Measurements from ENCODE around the gene COQ10A. TPM values are rescaled to one million over a fixed set of nuclear protein-coding genes. Genes with fewer than 3 reads are reported as not detected.
A peak's percentile ranks its signal among the peaks of the same experiment; 100 is the strongest.

The COQ10A gene
- 21.7 and 25.1 TPM in 2 replicates for total RNA-seq (2014; rRNA removed; shearing (Covaris generic); ENCODE audit: low replicate concordance)

- in situ Hi-C loops (cut with HindIII; ENCODE audit: low pct_unique_long_range_greater_than_20kb, low sequenced_read_pairs) = no loop called here
- peak; percentile 95 for DNase-seq (ENCODE audit: low read depth)
Observed at GRCh38 chr12:56266693-56267442, at the start of gene COQ10A. Gene COQ10A (plus strand): TSS chr12:56266942. CDS start chr12:56267119, 177 bp downstream.

GRCh38 chr12:56219840-56220239, 46.9 kb upstream of the COQ10A start:
- no peak for DNase-seq (ENCODE audit: low read depth)
- in situ Hi-C loops (cut with HindIII; ENCODE audit: low pct_unique_long_range_greater_than_20kb, low sequenced_read_pairs) = no loop called here

GRCh38 chr12:56220611-56221231, 46.0 kb upstream of the COQ10A start:
- DNase-seq (ENCODE audit: low read depth) = no peak
- in situ Hi-C loops (cut with HindIII; ENCODE audit: low pct_unique_long_range_greater_than_20kb, low sequenced_read_pairs) = no loop called here

GRCh38 chr12:56221232-56221756, 45.4 kb upstream of the COQ10A start:
- peak; percentile 45 for DNase-seq (ENCODE audit: low read depth)
- in situ Hi-C loops (cut with HindIII; ENCODE audit: low pct_unique_long_range_greater_than_20kb, low sequenced_read_pairs) = no loop called here

- in situ Hi-C loops (cut with HindIII; ENCODE audit: low pct_unique_long_range_greater_than_20kb, low sequenced_read_pairs) = no loop called here
- DNase-seq (ENCODE audit: low read depth) = peak; percentile 99
Observed at GRCh38 chr12:56221757-56222530, 44.8 kb upstream of the COQ10A start, which contains the start of gene RNF41. Gene RNF41 (minus strand): TSS chr12:56221922. CDS start chr12:56214047, 7,875 bp downstream.

- DNase-seq (ENCODE audit: low read depth) = no peak
- in situ Hi-C loops (cut with HindIII; ENCODE audit: low pct_unique_long_range_greater_than_20kb, low sequenced_read_pairs) = no loop called here
Observed at GRCh38 chr12:56222531-56222895, 44.2 kb upstream of the COQ10A start.

GRCh38 chr12:56223571-56224101, 43.1 kb upstream of the COQ10A start:
- no peak for DNase-seq (ENCODE audit: low read depth)
- in situ Hi-C loops (cut with HindIII; ENCODE audit: low pct_unique_long_range_greater_than_20kb, low sequenced_read_pairs) = no loop called here

GRCh38 chr12:56224102-56224701, 42.5 kb upstream of the COQ10A start, which contains the start of gene NABP2:
Gene NABP2 (plus strand): TSS chr12:56224342. CDS start chr12:56224857, 515 bp downstream.
- in situ Hi-C loops (cut with HindIII; ENCODE audit: low pct_unique_long_range_greater_than_20kb, low sequenced_read_pairs) = no loop called here
- DNase-seq (ENCODE audit: low read depth) = peak; percentile 99

- DNase-seq (ENCODE audit: low read depth) = no peak
- in situ Hi-C loops (cut with HindIII; ENCODE audit: low pct_unique_long_range_greater_than_20kb, low sequenced_read_pairs) = no loop called here
Observed at GRCh38 chr12:56224954-56225353, 41.8 kb upstream of the COQ10A start.

GRCh38 chr12:56229082-56229481, 37.7 kb upstream of the COQ10A start:
- in situ Hi-C loops (cut with HindIII; ENCODE audit: low pct_unique_long_range_greater_than_20kb, low sequenced_read_pairs) = no loop called here
- no peak for DNase-seq (ENCODE audit: low read depth)

GRCh38 chr12:56229916-56230431, 36.8 kb upstream of the COQ10A start, which contains the start of gene SLC39A5:
Gene SLC39A5 (plus strand): TSS chr12:56230051. CDS start chr12:56231275, 1,224 bp downstream.
- in situ Hi-C loops (cut with HindIII; ENCODE audit: low pct_unique_long_range_greater_than_20kb, low sequenced_read_pairs) = no loop called here
- DNase-seq (ENCODE audit: low read depth) = no peak

GRCh38 chr12:56230432-56231183, 36.1 kb upstream of the COQ10A start:
- in situ Hi-C loops (cut with HindIII; ENCODE audit: low pct_unique_long_range_greater_than_20kb, low sequenced_read_pairs) = no loop called here
- no peak for DNase-seq (ENCODE audit: low read depth)

- DNase-seq (ENCODE audit: low read depth) = no peak
- in situ Hi-C loops (cut with HindIII; ENCODE audit: low pct_unique_long_range_greater_than_20kb, low sequenced_read_pairs) = no loop called here
Observed at GRCh38 chr12:56231184-56231582, 35.6 kb upstream of the COQ10A start.

GRCh38 chr12:56234746-56235436, 31.9 kb upstream of the COQ10A start:
- in situ Hi-C loops (cut with HindIII; ENCODE audit: low pct_unique_long_range_greater_than_20kb, low sequenced_read_pairs) = no loop called here
- DNase-seq (ENCODE audit: low read depth) = no peak

GRCh38 chr12:56236091-56236490, 30.7 kb upstream of the COQ10A start:
- in situ Hi-C loops (cut with HindIII; ENCODE audit: low pct_unique_long_range_greater_than_20kb, low sequenced_read_pairs) = no loop called here
- DNase-seq (ENCODE audit: low read depth) = no peak

GRCh38 chr12:56236985-56237384, 29.8 kb upstream of the COQ10A start:
- in situ Hi-C loops (cut with HindIII; ENCODE audit: low pct_unique_long_range_greater_than_20kb, low sequenced_read_pairs) = no loop called here
- DNase-seq (ENCODE audit: low read depth) = no peak

- no peak for DNase-seq (ENCODE audit: low read depth)
- in situ Hi-C loops (cut with HindIII; ENCODE audit: low pct_unique_long_range_greater_than_20kb, low sequenced_read_pairs) = no loop called here
Observed at GRCh38 chr12:56237552-56237951, 29.2 kb upstream of the COQ10A start.

All from Caki2 (cell line).